A673 (cell line): ENCODE data around the gene INAVA.

Source experiments
- EZH2 ChIP-seq: fragments of 200-600 bp; sonication (generic); IDR thresholded peaks from 2 replicates; pipeline ENCODE4 v1.6.1; 2017; ENCODE audit warnings: borderline replicate concordance, low read depth, mild to moderate bottlenecking, mixed read lengths, antibody characterized with exemption, low read length; ENCODE audit not compliant: poor library complexity, severe bottlenecking
- TF ChIP-seq, protein P1 (sequence below): fragments of 300-800, 200-600 bp; sonication (generic); conservative IDR thresholded peaks from 2 replicates; pipeline ENCODE4 v1.5.1; 2017; ENCODE audit warnings: low read depth, mild to moderate bottlenecking, antibody characterized with exemption, low read length, moderate library complexity, mixed read lengths

DNA sequence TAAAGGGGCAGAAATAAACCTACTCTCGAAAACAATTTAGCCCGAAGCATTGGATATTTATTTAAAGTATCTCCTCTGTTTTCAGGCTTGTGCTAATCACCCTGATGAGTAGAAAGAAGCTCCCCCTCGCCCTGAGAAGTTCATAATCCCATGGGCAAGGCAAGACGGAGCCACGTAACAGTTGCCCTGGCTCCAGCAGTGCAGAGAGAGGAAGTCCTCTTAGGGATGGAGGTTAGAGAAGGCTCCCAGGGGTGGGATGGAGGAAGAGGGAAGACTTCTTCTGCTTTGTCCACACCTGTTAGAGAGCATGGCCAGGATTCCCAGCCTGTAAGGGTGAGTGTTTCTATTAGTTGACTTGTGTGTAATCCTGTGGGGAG is 25.3 kb upstream of the INAVA start:
- TF ChIP-seq, protein P1, sequence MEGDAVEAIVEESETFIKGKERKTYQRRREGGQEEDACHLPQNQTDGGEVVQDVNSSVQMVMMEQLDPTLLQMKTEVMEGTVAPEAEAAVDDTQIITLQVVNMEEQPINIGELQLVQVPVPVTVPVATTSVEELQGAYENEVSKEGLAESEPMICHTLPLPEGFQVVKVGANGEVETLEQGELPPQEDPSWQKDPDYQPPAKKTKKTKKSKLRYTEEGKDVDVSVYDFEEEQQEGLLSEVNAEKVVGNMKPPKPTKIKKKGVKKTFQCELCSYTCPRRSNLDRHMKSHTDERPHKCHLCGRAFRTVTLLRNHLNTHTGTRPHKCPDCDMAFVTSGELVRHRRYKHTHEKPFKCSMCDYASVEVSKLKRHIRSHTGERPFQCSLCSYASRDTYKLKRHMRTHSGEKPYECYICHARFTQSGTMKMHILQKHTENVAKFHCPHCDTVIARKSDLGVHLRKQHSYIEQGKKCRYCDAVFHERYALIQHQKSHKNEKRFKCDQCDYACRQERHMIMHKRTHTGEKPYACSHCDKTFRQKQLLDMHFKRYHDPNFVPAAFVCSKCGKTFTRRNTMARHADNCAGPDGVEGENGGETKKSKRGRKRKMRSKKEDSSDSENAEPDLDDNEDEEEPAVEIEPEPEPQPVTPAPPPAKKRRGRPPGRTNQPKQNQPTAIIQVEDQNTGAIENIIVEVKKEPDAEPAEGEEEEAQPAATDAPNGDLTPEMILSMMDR: no peak
- TF ChIP-seq EZH2: no peak
